Omental fat pad (tissue), 4 donors: Measurements from ENCODE around the gene CD37. TPM values are rescaled to one million over a fixed set of nuclear protein-coding genes. Genes with fewer than 3 reads are reported as not detected.
A peak's percentile ranks its signal among the peaks of the same experiment; 100 is the strongest.

Experiments
- ATAC-seq: fragments of 150-250 bp; one replicate; pipeline ENCODE4 v1.9.1; 2016; ENCODE audit warnings: mild to moderate bottlenecking, moderate library complexity; ENCODE audit not compliant: low FRiP score
- DNase-seq: peaks from one replicate; pipeline ENCODE4 v3.0.0-alpha.2; 2019; ENCODE audit warnings: low spot score
- CTCF ChIP-seq, 3 donors: fragments of 450-650 bp; IDR thresholded peaks; one replicate each; pipeline ENCODE4 v1.5.1; 2016 to 2017; ENCODE audit warnings: antibody characterized with exemption in 3 of 3, mild to moderate bottlenecking in 3 of 3, moderate library complexity in 2 of 3
- total RNA-seq, 4 donors: library from RNA; depleted of rRNA; stranded (reverse); fragments of >200 nt; gene quantifications; one replicate each; pipeline ENCODE4 v1.1.0, GENCODE V29; 2016

Gene CD37
- total RNA-seq, 4 donors from 2014 or later = 10.3 to 43.8 (median 21.5) TPM

- ATAC-seq = peak; percentile 18
- DNase-seq = peak; percentile 68
- no peak for TF ChIP-seq CTCF (IDR thresholded peaks at IDR 0.05)
Measured at GRCh38 chr19:49361438-49362047, 26.3 kb downstream of the CD37 start.

GRCh38 chr19:49362048-49362928 is 27.1 kb downstream of the CD37 start, which contains the start of gene TEAD2:
TEAD2 (minus strand) TSS chr19:49362416; CDS start chr19:49360075, 2,341 bp downstream.
- TF ChIP-seq CTCF (IDR thresholded peaks at IDR 0.05) = no peak
- DNase-seq (no peak), ATAC-seq (peak; percentile 22)

DNA sequence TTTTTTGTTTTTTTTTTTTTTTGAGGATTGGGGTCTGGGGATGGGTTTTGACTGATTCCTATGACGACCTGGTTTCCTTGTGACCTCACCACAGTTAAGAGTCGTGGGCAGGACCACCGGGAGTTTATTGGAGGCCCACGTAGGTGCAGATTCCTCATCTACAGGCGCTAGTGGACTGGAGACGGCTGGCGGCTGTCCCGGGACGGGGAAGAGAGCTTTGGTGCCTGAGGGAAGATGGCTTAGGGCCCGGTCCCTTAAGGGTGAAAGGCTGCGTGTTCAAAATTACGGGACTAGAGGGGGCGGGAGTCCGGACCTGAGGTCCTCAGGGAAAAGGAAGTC is 27.7 kb downstream of the CD37 start:
- TF ChIP-seq CTCF (IDR thresholded peaks at IDR 0.05) = no peak
- DNase-seq (no peak), ATAC-seq (no peak)

- no peak for TF ChIP-seq CTCF (IDR thresholded peaks at IDR 0.05)
- peak; percentile 95 for ATAC-seq
- DNase-seq = peak; percentile 100
Measured at GRCh38 chr19:49363268-49364082, 28.3 kb downstream of the CD37 start, which contains the start of gene DKKL1. DKKL1 (plus strand) TSS chr19:49363877; CDS start chr19:49363999, 122 bp downstream.

GRCh38 chr19:49364083-49364737 is 29.0 kb downstream of the CD37 start:
- no peak for TF ChIP-seq CTCF (IDR thresholded peaks at IDR 0.05)
- no peak for DNase-seq
- ATAC-seq = no peak

DNA sequence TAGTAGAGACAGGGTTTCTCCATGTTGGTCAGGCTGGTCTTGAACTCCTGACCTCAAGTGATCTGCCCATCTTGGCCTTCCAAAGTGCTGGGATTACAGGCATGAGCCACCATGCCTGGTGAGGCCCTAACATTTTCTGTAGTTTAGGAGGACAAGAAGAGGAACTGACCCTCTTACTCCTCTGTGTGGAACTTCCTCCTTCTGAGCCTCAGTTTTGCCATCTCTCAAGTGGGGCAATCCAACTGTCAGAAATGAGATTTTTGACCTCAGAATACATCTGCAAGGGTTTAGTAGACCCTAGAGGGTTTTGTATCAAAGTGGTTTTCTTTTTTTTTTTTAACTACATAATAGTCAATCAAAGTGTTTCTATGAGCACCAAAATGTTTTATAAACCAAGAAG is 30.9 kb downstream of the CD37 start:
- DNase-seq = no peak
- TF ChIP-seq CTCF (IDR thresholded peaks at IDR 0.05) = no peak
- ATAC-seq = no peak
